Measurements from ENCODE around the gene MLIP.
"Not testable (repeated sequence)": the region's sequence is repeated elsewhere in the genome, so short reads cannot be mapped to it uniquely, and the experiment has no call there.

The MLIP gene, protein sequence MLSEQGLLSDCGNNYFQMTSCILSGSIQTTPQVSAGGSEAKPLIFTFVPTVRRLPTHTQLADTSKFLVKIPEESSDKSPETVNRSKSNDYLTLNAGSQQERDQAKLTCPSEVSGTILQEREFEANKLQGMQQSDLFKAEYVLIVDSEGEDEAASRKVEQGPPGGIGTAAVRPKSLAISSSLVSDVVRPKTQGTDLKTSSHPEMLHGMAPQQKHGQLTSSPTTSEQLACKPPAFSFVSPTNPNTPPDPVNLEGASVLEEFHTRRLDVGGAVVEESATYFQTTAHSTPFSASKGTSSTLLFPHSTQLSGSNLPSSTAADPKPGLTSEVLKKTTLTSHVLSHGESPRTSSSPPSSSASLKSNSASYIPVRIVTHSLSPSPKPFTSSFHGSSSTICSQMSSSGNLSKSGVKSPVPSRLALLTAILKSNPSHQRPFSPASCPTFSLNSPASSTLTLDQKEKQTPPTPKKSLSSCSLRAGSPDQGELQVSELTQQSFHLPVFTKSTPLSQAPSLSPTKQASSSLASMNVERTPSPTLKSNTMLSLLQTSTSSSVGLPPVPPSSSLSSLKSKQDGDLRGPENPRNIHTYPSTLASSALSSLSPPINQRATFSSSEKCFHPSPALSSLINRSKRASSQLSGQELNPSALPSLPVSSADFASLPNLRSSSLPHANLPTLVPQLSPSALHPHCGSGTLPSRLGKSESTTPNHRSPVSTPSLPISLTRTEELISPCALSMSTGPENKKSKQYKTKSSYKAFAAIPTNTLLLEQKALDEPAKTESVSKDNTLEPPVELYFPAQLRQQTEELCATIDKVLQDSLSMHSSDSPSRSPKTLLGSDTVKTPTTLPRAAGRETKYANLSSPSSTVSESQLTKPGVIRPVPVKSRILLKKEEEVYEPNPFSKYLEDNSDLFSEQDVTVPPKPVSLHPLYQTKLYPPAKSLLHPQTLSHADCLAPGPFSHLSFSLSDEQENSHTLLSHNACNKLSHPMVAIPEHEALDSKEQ

DNA sequence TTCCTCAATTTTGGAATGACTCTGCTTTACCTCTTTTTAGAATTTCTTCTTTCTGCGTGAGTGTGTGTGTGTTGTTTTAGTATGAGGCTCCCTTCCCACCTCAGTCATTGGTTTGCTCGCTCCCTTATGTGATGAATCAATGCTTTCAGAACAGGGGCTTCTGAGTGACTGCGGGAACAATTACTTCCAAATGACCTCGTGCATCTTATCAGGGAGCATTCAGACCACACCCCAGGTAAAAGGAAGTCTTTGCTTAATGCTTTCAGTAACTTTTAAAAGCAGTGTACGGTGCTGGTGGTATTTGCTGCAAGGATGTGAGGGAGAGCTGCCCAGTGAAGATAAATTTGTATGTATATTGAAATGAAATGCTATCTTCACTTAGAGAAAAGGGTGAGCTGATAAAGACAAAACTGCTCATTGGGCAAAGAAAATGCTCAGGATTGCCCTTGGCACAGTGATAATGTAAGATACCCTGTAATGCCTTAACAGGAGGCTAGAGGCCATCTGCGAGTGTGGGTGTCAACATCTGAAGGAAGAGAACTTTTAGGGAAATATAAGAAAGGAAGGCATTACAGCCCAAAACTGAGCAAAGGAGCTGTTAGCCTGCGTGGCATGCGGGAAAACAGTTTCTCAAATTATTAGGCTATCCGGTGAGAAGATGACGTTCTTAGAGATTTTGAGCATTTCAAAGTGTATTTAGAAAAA is at the start of gene MLIP:
Gene MLIP (plus strand): TSS at position 103 of the 705 bp plus-strand sequence. CDS start 37 bp downstream, at position 140.
- DNase-seq: no peak

DNA sequence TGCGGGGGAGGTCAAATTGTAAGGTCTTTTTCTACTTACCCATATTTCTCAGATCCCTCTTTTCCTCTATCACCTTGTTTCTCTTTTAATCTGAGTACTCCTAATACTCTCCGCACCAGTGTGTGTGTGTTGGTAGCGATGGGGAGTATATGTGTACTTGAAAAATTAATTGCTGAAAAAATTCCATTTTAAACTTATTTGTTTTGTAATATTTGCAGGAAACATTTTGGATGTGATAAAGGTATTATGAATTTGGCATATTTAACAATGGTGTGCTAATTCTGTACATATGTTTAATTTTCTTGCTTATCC is 48.1 kb upstream of the MLIP start:
- DNase-seq: no peak

DNA sequence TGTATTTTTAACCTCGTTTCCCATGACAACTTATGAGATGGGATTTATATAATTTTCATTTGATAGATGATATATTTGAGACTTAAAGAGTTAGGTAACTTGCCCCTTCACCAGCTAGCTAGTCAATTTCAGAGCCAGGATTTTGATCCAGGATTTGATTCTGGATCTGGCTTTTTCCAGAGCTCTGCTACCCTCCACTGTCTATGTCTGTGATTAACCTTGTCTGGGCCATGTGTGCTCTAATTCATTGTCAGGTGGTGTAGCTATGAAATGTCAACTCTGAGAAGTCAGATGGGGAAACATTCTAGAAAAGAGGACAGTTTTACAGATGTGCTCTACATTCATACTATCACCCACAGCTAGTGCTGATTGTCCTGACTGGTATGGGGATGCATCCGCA is 42.5 kb upstream of the MLIP start:
- DNase-seq: no peak

DNA sequence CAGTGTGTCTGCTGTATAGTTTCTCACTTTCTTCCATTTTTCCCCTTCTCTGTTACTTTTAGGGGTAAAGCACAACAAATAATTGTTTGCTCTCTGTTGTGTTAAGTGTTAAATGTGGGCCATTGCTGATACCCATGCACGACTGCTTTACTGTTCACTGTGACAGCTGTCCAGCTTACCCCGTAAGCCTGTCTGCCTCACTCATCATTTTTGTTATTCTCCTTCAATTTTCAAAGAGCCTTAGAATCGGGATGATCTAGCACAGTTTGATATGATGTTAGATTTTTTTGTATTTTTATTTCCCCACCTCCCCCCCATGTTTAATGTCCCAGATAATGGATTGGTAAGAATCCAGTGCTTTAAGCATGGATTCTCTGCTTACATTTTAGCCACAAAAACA is 41.2 kb upstream of the MLIP start:
- DNase-seq: no peak

DNA sequence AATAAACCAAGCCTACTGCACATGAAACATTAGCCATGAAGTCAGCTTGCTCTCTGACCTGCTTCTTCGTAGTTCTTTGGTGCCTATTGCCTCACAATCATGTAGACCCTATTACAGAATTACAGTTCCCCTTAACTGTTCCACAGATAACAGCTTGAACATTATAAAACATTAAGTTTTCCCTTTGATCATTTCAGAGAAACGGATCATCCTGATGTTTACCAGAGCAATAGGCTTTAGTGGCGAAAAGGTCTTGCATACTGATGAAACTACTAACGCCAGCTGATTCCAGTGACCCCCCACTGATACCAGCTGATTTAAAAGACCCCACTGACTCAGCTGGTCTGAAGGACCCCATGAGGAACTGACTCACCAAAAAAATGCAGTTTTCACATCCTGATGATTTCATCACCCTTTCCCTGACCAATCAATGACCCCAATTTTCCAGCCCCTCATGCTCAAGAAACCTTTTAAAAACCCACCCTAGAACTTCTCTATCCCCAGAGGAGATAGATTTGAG is 39.4 kb upstream of the MLIP start:
- no peak for DNase-seq

DNA sequence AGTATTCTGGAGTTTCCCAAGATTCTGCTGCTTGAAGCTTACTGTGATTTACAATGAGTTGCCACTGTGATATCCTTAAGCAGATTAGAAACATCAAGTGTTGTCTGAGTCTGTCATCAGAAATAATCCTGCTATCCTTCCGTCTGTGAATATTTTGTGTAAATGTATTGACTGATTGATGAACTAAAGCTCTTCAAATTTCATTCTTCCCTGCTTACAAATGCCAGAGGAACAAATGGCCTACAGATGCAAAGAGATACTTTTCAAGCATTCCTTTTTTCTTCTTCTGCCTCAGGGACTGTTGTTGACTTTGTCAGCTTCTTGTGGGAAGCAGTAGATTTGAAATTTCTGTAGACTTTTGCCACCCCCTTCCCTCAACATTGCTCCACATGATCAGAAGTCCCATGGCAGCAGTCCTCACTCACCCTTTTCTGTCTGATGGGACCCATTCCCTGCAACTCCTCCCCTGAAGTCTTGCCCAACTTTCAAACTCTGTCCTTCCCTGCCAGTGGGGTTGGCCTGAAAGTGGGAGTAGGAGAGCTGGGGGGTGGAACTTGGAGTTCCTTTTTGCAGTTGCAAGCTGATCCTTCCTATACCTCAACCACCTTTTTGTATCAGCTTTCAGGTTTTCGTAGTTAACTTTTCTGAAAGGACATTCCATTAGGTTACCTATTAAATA is 38.5 kb upstream of the MLIP start:
- DNase-seq: no peak

DNA sequence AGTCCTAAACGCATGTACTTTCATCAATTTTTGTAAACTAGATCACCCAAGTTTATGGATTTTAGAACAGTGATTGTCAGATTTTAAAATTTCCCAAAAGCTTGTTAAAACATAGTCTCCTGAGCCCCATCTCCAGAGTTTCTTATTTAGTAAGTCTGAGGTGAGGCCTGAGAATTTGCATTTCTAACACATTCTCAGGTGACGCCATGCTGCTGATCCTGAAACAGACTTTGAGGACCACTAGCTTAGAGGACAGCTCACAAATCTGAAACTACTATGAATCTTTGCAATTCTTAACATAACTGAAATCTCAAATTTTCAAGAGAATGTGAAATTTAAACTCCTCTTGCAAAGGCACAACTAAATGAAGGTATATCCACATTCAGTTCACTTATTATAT is 37.8 kb upstream of the MLIP start:
- no peak for DNase-seq

DNA sequence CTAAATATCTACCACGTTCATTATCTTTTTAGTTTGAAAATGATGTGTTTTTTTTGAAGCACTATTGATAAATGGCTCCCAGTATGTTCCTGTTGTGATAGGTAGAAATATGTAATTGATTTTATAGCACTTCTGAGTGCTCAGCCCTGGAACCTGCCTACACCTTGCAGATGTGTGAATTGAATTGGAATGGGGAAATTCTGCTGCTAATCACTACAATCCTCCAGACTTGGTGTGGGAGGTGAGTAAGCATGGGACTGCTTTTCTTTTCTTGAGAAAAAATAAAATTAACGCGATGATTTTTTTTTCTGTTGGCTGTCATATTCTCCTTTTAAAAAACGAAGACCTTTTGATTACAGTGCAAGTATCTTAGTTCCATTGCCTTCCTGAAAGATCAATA is 37.1 kb upstream of the MLIP start:
- no peak for DNase-seq

DNA sequence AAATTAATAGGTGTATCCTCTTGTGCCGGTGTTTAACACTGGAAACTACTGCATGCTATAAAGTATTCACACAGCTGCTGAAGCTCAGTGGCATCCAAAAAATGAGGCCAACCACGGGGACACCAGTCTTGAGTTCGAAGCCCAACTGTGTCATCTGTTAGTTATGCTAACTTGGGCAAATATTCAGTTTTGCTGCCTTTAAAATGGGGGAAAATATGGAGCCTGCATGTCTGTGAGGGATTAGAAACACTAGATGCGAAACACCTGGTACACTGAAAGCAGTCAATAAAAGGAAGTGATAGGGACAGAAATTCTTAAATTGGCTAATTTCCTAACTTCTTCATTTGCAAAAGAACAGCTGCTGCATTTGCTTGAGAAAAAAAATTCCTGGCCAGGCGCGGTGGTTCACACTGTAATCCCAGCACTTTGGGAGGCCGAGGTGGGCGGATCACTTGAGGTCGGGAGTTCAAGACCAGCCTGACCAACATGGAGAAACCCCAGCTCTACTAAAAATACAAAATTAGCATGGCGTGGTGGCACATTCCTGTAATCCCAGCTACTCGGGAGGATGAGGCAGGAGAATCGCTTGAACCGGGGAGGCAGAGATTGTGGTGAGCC is 36.6 kb upstream of the MLIP start:
- no peak for DNase-seq

DNA sequence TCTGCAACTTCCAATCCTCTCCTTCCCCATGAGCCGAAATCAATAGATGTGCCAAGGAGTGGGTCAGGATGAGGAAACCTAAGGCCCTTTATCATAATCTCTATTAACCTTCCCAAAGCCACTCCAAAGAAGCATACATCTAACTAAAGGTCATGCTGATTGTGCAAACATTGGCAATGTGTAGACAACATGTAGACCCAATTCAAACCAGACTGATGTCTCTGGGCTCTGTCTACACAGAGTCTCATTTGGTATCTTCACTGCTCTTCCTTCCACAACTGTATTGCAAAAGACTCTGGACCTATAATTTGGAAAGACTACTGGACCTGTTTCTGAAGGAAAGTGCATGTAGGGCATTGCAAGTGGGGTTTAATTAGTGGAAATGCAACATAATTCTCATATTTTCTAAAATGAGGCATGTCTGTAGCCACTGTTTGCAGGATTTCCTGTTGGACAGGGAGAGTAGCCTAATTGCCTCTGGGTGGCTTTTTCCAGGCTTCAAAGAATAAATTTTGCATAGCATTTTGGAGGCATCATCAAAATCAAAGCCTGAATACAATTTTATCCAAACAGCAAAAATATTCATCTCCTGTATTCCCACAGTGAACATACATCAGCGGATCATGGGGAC is 35.0 kb upstream of the MLIP start:
- DNase-seq: no peak

DNA sequence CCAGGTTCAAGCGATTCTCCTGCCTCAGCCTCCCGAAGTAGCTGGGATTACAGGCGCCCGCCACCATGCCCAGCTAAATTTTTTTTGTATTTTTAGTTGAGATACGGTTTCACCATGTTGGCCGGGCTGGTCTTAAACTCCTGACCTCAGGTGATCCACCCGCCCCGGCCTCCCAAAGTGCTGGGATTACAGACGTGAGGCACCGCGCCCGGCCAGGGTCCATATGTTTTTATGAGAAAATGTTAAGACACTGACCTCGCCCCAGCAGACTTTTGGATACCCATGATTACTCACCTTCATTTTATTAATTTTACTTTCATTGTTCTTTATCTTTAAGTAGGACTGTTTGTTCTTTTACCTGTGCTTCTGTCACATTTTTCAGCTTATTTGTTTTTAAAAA is 29.7 kb upstream of the MLIP start:
- DNase-seq: not testable (repeated sequence)

DNA sequence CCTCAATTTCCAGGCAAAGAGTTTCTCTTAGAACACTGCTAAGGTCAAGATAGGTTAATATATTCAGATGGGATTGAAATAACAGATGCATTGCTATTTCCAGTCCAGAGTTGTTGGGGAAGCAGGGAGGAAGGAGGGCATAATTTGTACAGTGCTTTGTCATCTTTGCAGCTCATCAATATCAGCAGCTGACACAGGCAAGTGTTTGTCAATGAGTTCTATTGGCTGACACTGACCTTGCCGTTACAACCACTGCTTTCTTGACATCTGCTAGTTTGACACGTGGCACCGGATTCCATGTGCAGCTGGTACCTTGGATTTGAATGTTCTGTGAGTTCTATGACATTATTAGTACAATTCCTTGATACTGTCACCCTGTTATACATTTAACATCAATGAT is 28.0 kb upstream of the MLIP start:
- DNase-seq: no peak

DNA sequence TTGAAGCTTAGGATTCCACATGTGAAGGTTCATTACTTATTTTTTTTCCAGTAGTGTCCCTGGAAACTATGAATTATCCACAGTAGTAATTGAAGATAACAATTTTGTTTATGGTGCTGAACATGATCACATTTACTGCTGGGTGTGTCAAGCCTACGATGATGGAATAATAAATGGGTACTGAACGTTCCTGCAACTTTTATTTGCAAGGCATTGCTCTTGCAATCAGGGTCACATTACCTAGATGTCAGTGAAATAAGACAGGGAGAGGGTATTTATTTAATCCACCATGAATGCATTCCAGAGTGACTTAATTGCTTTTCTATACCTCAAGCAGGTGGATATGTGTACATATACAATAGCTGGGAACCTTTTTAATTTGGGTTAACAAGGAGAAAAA is 27.0 kb upstream of the MLIP start:
- no peak for DNase-seq

DNA sequence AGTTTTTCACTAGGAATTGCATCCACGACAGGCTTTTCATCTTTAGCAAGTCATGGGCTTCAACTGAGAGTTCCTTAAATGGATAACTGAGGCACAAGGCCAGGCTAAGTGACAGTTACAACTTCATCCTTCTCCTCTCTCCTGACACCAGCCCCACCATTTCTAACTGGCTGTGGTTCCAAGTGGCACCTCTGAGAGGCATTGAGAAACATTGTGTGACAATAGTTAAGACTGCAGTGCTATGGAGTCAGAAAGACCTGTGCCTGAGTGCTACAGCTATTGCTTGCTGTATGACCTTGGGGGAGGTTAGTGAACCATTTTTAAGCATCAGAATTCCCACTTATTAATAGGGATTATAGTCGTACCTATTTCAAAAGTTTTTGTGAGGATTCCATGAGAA is 26.2 kb upstream of the MLIP start:
- DNase-seq: no peak

DNA sequence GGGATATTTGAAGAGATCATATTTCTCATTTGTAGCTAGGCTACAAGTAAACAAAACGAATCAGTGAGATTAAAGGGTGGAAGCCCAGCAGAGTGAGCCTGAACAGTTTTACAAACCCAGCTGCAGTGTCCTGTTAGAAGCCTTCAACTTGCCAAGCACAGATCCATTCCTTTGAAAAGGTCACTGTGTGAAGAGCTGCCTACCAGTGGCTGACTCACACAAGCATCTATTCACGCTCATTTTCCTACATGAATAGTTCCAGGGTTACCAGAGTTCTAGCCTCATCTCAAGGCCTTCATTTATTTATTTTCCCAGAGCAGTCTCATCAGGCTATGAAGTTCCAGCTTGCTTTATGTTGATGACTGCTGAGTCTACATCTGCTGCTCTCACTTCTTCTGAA is 25.7 kb upstream of the MLIP start:
- no peak for DNase-seq

DNA sequence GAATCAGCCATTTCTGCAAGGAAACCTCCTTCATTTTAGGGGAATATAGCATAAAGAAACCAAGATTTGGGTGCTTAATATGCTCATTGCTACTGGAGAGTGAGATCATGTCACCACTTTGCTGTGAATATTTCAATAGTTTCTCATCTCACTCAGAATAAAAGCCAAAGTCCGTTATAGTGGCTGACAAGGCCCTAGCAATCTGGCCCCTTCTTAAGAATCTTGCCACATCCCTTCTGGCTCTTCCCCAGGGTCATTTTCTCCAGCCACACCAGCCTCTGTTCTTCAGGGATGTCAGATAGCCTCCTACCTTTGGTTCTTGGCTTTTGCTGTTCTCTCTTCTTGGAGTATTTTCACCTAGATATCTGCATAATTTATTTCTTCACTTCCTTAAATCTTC is 24.8 kb upstream of the MLIP start:
- no peak for DNase-seq

DNA sequence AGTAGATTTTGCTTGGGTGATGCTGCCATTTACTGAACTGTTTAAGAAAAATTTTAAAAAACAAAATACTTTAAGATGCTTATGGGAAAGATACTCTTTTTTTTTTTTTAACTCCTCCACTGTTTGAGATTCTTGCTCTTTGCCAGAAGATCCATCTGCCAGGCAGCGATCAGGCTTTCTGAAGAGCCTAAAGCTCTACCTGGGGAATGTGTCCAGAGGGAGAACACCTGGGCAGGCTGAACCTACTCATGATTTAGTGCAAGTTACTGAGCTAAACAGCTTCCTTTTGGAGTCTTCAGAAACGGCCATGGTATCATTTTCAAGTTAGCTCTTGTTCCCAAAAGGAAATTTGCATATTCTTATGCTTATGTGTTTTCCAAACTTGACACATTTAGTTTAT is 23.5 kb upstream of the MLIP start:
- no peak for DNase-seq

DNA sequence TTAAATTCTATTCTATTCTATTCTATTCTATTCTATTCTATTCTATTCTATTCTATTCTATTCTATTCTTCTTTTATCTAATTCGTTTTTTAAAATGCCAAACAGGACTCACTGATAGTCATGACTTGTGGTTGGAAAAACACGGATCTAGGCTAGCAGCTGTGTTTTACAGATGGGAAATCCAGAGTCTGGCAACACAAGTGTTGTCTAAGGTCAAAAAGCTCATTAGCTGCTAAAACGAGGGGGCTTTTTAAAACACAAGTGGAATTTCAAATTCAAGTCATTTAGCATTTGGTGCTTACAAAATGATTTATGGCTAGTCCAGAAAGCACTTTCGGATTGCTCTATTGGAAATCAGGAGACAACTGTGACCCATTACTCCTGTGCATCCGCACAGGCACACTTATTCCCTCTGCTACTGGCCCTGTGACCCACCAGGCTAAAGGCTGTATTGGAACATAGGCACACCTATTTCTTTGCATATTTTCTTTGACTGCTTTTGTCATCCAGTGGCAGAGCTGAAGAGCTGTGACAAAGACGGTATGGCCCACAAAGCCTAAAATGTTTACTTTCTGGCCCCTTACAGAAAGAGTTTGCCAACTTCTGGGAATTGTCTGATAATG is 17.8 kb upstream of the MLIP start:
- no peak for DNase-seq

DNA sequence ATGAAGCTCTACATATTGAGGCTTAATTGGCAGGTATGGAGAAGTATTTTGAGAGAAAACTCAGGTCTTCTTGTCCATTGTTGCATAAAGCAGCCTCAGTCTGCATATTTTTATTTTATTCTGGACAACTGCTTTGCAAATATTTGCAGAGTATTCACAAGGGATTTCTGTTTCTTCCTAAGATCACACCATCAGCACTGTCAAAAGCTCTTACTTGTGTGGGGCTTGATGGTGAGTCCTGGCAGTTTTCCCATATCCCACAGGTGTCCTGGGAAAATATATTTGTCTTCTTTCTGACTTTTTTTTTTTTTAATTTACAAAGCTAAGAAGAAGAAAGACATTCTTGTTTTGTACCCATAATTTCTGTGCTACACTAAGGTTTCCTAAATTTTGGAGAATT is 16.9 kb upstream of the MLIP start:
- no peak for DNase-seq

DNA sequence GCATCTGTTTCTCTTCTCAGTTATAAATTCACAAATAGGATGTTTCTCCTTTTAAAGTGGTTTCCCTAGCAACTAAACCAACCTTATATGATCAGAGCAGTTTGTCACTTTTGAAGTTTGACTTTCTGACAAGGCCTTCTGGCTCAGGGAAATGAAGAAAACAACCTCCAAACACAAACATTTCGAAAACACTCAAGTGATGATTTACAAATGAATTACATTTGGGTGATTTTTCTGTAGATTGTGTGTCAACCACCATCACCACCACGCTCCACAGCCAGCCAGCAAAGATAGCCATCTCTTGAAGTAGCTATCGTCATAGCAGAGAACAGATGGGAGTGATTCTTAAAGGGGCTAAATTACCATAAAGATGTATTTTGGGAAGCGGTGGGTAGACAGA is 16.5 kb upstream of the MLIP start:
- no peak for DNase-seq

DNA sequence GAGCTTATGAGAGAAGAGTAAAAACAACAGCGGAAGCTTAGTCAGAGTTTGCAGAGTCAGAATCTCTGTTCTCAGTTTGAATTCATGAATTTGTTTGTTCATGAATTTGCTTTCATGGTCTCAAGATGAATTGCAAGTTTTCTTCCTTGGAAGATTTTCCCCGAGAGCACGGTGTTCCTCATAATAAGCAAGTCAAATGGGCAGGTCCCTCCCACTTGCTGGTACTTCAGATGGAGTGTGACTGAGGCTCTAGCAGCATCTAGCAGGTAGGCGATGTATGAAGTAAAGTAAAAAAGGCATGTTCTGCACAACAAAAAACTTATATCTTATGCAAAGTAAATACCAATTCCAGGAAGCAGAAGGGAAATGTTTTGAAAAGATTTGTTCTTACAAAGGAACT is 15.5 kb upstream of the MLIP start:
- no peak for DNase-seq
